ENCODE measurements around the gene RALGPS2. TPM values are rescaled to one million over a fixed set of nuclear protein-coding genes. Genes with fewer than 3 reads are reported as not detected.

RALGPS2 gene
- total and polyA plus RNA-seq, 2 experiments from 2014 or later = 8.1 to 31.2 TPM

DNA sequence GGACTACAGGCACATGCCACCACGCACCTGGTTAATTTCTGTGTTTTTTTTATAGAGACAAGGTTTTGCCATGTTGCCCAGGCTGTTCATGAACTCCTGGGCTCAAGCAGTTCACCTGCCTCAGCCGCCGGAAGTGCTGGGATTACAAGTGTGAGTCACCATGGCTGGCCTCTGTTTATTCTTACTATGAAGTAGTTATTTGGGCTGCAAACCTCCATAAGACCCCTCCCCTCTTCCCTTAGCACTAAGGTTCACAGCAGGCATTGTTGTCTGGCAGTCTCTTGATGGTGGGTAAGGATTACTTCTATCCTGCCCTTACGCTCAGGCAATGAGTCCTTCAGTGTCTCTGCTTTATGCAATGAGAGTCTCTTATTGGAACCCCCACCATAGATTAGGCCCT lies 94.1 kb downstream of the RALGPS2 start:
- Histone ChIP-seq H3K4me2 (no peak overlapping the region), H4K20me1 (replicated peaks; ENCODE audit: insufficient read depth) (no peaks in the 10 kb centered on the region), H3K36me3 (ENCODE audit: insufficient read depth) (no peaks in the 10 kb centered on the region), H3K27me3 (ENCODE audit: insufficient read depth) (no peaks in the 10 kb centered on the region), H3K4me1 (ENCODE audit: insufficient read depth) (no peaks in the 10 kb centered on the region), H3F3A (replicated peaks; ENCODE audit: low read depth) (no peaks in the 10 kb centered on the region), H3K4me3 (no peak overlapping the region), H2AFZ (no peak overlapping the region), H3K79me2 (replicated peaks; ENCODE audit: insufficient read depth) (no peaks in the 10 kb centered on the region), H3K9me2 (ENCODE audit: insufficient read depth) (no peaks in the 10 kb centered on the region), H3K27ac (ENCODE audit: low read depth) (no peak overlapping the region)
- H3K36me3 Mint-ChIP-seq (ENCODE audit: low read depth) = 0 out of 3 replicates have a peak, but pooled peaks cover 5% of the 10 kb centered on the region
- H3K4me3 Mint-ChIP-seq = no peak overlapping the region
- no peaks in the 10 kb centered on the region for H3K4me1 Mint-ChIP-seq
- DNase-seq (ENCODE audit: low spot score) (peak; percentile 2), ATAC-seq (peak; percentile 52)
- no peaks in the 10 kb centered on the region for H3K9me3 Mint-ChIP-seq
- TF ChIP-seq POLR2AphosphoS5 (IDR thresholded peaks at IDR 0.05; ENCODE audit: low read depth) = no peak
- peak overlapping the region; percentile 42; the same call in 1 of the 2 replicates for H3K27ac Mint-ChIP-seq
- peaks cover 8% of the 10 kb centered on the region for H3K27me3 Mint-ChIP-seq (ENCODE audit: insufficient read depth, low read depth, poor library complexity)

DNA sequence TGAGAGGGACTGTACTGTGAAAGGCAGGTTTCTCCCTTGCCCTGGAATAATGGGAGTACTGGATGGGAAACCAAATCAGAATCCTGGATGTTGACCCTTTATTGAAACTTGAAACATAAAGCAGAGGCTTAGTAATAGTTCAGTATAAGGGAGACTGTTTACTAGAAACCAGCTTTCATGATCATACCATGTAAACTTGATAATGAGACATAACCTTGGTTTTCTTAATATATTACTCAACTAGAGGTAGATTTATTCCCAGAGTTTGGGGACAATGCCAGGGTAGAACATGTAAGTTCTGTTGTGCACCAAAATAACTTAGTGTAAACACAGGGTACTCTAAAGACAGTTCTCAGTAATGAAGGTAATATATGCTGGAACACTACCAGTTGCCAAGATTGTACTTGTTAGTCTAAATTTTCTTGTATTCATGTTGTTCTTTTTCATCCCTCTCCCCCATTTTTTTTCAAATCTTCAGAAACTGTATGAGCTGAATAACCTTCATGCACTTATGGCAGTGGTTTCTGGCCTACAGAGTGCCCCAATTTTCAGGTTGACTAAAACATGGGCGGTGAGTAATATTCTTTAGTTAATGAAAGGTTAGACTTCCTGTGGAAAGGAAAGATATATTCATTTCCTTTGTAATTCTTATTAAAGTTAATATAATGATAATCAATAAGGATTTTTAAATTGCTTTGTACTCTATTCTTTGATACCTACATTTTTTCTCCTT lies 96.3 kb downstream of the RALGPS2 start:
- Histone ChIP-seq H3K79me2 (replicated peaks; ENCODE audit: insufficient read depth) (no peaks in the 10 kb centered on the region), H3F3A (replicated peaks; ENCODE audit: low read depth) (no peaks in the 10 kb centered on the region), H4K20me1 (replicated peaks; ENCODE audit: insufficient read depth) (no peaks in the 10 kb centered on the region), H3K4me1 (ENCODE audit: insufficient read depth) (no peaks in the 10 kb centered on the region), H3K4me3 (no peak overlapping the region), H3K27ac (ENCODE audit: low read depth) (no peak overlapping the region), H3K36me3 (ENCODE audit: insufficient read depth) (no peaks in the 10 kb centered on the region), H2AFZ (no peak overlapping the region), H3K27me3 (ENCODE audit: insufficient read depth) (no peaks in the 10 kb centered on the region), H3K9me2 (ENCODE audit: insufficient read depth) (no peaks in the 10 kb centered on the region), H3K4me2 (no peak overlapping the region)
- H3K9me3 Mint-ChIP-seq = no peaks in the 10 kb centered on the region
- ATAC-seq = no peak
- peak overlapping the region; percentile 54; the same call in 1 of the 2 replicates for H3K27ac Mint-ChIP-seq
- H3K27me3 Mint-ChIP-seq (ENCODE audit: insufficient read depth, low read depth, poor library complexity) = peaks cover 8% of the 10 kb centered on the region
- no peaks in the 10 kb centered on the region for H3K4me1 Mint-ChIP-seq
- peaks cover 7% of the 10 kb centered on the region; the same call in 1 of the 3 replicates for H3K36me3 Mint-ChIP-seq (ENCODE audit: low read depth)
- DNase-seq (ENCODE audit: low spot score) = no peak
- H3K4me3 Mint-ChIP-seq = no peak overlapping the region
- TF ChIP-seq NANOG (IDR thresholded peaks at IDR 0.05; ENCODE audit: borderline replicate concordance) = no peak
- TF ChIP-seq, protein P1, sequence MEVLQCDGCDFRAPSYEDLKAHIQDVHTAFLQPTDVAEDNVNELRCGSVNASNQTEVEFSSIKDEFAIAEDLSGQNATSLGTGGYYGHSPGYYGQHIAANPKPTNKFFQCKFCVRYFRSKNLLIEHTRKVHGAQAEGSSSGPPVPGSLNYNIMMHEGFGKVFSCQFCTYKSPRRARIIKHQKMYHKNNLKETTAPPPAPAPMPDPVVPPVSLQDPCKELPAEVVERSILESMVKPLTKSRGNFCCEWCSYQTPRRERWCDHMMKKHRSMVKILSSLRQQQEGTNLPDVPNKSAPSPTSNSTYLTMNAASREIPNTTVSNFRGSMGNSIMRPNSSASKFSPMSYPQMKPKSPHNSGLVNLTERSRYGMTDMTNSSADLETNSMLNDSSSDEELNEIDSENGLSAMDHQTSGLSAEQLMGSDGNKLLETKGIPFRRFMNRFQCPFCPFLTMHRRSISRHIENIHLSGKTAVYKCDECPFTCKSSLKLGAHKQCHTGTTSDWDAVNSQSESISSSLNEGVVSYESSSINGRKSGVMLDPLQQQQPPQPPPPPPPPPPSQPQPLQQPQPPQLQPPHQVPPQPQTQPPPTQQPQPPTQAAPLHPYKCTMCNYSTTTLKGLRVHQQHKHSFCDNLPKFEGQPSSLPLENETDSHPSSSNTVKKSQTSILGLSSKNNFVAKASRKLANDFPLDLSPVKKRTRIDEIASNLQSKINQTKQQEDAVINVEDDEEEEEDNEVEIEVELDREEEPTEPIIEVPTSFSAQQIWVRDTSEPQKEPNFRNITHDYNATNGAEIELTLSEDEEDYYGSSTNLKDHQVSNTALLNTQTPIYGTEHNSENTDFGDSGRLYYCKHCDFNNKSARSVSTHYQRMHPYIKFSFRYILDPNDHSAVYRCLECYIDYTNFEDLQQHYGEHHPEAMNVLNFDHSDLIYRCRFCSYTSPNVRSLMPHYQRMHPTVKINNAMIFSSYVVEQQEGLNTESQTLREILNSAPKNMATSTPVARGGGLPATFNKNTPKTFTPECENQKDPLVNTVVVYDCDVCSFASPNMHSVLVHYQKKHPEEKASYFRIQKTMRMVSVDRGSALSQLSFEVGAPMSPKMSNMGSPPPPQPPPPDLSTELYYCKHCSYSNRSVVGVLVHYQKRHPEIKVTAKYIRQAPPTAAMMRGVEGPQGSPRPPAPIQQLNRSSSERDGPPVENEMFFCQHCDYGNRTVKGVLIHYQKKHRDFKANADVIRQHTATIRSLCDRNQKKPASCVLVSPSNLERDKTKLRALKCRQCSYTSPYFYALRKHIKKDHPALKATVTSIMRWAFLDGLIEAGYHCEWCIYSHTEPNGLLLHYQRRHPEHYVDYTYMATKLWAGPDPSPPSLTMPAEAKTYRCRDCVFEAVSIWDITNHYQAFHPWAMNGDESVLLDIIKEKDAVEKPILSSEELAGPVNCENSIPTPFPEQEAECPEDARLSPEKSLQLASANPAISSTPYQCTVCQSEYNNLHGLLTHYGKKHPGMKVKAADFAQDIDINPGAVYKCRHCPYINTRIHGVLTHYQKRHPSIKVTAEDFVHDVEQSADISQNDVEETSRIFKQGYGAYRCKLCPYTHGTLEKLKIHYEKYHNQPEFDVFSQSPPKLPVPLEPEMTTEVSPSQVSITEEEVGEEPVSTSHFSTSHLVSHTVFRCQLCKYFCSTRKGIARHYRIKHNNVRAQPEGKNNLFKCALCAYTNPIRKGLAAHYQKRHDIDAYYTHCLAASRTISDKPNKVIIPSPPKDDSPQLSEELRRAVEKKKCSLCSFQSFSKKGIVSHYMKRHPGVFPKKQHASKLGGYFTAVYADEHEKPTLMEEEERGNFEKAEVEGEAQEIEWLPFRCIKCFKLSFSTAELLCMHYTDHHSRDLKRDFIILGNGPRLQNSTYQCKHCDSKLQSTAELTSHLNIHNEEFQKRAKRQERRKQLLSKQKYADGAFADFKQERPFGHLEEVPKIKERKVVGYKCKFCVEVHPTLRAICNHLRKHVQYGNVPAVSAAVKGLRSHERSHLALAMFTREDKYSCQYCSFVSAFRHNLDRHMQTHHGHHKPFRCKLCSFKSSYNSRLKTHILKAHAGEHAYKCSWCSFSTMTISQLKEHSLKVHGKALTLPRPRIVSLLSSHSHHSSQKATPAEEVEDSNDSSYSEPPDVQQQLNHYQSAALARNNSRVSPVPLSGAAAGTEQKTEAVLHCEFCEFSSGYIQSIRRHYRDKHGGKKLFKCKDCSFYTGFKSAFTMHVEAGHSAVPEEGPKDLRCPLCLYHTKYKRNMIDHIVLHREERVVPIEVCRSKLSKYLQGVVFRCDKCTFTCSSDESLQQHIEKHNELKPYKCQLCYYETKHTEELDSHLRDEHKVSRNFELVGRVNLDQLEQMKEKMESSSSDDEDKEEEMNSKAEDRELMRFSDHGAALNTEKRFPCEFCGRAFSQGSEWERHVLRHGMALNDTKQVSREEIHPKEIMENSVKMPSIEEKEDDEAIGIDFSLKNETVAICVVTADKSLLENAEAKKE (CRISPR knock-in tag; IDR thresholded peaks at IDR 0.05) = no peak
- TF ChIP-seq EZH2phosphoT487 (IDR thresholded peaks at IDR 0.05; ENCODE audit: unreplicated experiment) = no peak
- no peak for TF ChIP-seq JUNB (IDR thresholded peaks at IDR 0.05; ENCODE audit: unreplicated experiment)
- TF ChIP-seq, protein P2, sequence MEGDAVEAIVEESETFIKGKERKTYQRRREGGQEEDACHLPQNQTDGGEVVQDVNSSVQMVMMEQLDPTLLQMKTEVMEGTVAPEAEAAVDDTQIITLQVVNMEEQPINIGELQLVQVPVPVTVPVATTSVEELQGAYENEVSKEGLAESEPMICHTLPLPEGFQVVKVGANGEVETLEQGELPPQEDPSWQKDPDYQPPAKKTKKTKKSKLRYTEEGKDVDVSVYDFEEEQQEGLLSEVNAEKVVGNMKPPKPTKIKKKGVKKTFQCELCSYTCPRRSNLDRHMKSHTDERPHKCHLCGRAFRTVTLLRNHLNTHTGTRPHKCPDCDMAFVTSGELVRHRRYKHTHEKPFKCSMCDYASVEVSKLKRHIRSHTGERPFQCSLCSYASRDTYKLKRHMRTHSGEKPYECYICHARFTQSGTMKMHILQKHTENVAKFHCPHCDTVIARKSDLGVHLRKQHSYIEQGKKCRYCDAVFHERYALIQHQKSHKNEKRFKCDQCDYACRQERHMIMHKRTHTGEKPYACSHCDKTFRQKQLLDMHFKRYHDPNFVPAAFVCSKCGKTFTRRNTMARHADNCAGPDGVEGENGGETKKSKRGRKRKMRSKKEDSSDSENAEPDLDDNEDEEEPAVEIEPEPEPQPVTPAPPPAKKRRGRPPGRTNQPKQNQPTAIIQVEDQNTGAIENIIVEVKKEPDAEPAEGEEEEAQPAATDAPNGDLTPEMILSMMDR (conservative IDR thresholded peaks at IDR 0.05; ENCODE audit: low read depth in 2 of 2) = no peak
- TF ChIP-seq STAT1 (IDR thresholded peaks at IDR 0.05; ENCODE audit: unreplicated experiment) = no peak
- TF ChIP-seq ZNF331 (CRISPR knock-in tag; IDR thresholded peaks at IDR 0.05; ENCODE audit: low read depth) = no peak
- TF ChIP-seq EZH2 (IDR thresholded peaks at IDR 0.05; ENCODE audit: low read depth, unreplicated experiment) = no peak
- TF ChIP-seq CREB1 (CRISPR knock-in tag; IDR thresholded peaks at IDR 0.05; ENCODE audit: low read depth) = no peak
- TF ChIP-seq POLR2AphosphoS5 (IDR thresholded peaks at IDR 0.05; ENCODE audit: low read depth) = no peak

Measured in GM23338 (cell line).